ENCODE results near the gene VN1R5. TPM values are rescaled to one million over a fixed set of nuclear protein-coding genes. Genes with fewer than 3 reads are reported as not detected.

VN1R5 gene
- total RNA-seq, 4 donors from 2014 or later = not detected

DNA sequence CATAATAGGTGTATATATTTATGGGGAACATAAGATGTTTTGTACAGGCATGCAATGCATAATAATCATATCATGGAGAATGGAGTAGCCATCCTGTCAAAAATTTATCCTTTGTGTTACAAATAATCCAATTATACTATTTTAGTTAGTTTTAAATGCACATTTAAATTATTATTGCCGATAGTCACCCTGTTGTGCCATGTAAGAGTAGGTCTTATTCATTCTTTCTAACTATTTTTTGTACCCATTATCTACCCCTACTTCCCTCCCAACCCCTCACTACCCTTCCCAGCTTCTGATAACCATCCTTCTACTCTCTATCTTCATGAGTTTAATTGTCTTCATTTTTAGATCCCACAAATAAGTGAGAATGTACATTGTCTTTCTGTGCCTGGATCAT is 8.3 kb upstream of the VN1R5 start:
- no peaks in the 10 kb centered on the region for H3K36me3 ChIP-seq
- H3K27ac ChIP-seq = no peak overlapping the region
- TF ChIP-seq POLR2A (IDR thresholded peaks at IDR 0.05) (no peak), POLR2AphosphoS5 (IDR thresholded peaks at IDR 0.05) (no peak), EP300 (IDR thresholded peaks at IDR 0.05) (no peak)
- TF ChIP-seq, protein P1, sequence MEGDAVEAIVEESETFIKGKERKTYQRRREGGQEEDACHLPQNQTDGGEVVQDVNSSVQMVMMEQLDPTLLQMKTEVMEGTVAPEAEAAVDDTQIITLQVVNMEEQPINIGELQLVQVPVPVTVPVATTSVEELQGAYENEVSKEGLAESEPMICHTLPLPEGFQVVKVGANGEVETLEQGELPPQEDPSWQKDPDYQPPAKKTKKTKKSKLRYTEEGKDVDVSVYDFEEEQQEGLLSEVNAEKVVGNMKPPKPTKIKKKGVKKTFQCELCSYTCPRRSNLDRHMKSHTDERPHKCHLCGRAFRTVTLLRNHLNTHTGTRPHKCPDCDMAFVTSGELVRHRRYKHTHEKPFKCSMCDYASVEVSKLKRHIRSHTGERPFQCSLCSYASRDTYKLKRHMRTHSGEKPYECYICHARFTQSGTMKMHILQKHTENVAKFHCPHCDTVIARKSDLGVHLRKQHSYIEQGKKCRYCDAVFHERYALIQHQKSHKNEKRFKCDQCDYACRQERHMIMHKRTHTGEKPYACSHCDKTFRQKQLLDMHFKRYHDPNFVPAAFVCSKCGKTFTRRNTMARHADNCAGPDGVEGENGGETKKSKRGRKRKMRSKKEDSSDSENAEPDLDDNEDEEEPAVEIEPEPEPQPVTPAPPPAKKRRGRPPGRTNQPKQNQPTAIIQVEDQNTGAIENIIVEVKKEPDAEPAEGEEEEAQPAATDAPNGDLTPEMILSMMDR (IDR thresholded peaks at IDR 0.05) = no peak
- peaks cover 15% of the 10 kb centered on the region for H3K9me3 ChIP-seq
- no peak for DNase-seq (ENCODE audit: low spot score in 2 of 2)
- 92% methylated on average over 1 of the region's 1 CpG for WGBS
- no peaks in the 10 kb centered on the region for H3K4me1 ChIP-seq
- no peaks in the 10 kb centered on the region for H3K27me3 ChIP-seq
- no peak overlapping the region for H3K4me3 ChIP-seq

DNA sequence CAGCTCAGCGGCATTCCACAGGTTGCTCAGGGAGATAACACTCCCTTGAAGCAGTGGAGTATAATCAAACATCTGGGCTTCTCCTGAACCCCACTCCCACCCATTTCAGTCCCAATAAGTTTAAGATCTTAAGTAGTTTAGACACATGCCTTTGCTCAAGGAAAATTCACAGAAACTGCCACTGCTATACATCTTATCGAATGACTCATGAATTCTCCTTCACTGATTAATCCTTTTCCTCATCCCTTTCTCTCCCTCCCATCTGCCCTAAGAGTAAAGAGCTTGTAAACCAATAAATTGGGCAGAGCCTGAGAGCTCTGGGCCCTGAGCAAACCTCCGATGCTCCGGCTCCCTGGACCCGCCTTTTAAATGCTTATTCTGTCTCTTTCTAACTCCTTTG is 10.2 kb downstream of the VN1R5 start:
- no peak for DNase-seq (ENCODE audit: low spot score in 2 of 2)
- H3K27me3 ChIP-seq = no peaks in the 10 kb centered on the region
- WGBS = 93% methylated on average over 5 of the region's 5 CpGs
- TF ChIP-seq EP300 (IDR thresholded peaks at IDR 0.05) (no peak), POLR2A (IDR thresholded peaks at IDR 0.05) (no peak), POLR2AphosphoS5 (IDR thresholded peaks at IDR 0.05) (no peak)
- TF ChIP-seq, protein P1 (IDR thresholded peaks at IDR 0.05) = no peak
- H3K36me3 ChIP-seq = no peaks in the 10 kb centered on the region
- no peak overlapping the region for H3K4me3 ChIP-seq
- peaks cover 29% of the 10 kb centered on the region for H3K9me3 ChIP-seq
- H3K4me1 ChIP-seq = no peaks in the 10 kb centered on the region
- H3K27ac ChIP-seq = no peak overlapping the region

DNA sequence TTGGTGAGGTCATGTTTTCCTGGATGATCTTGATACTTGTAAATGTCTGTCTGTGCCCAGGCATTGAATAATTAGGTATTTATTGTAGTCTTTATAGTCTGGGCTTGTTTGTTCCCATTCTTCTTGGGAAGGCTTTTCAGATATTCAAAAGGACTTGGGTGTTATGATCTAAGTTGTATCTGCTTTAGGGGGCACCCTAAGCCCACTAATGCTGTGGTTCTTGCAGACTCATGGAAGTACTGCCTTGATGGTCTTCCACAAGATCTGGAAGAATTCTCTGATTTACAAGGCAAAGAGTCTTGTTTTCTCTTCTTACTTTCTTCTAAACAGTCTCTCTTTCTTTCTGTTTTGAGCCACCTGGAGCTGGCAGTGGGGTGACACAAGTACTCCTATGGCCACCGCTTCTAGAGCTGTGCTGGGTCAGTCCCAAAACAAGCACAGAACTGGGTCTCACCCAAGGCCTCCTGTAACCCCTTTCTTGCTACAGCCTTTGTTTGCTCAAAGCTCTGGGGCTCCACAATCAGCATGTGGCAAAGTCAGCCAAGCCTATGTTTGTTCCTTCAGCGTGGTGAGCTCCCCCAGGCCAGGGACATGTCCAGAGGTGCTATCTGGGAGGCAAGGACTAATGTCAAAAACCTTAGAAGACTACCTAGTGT is 12.6 kb downstream of the VN1R5 start:
- 82% methylated on average over 2 of the region's 2 CpGs for WGBS
- peaks cover 12% of the 10 kb centered on the region for H3K9me3 ChIP-seq
- H3K36me3 ChIP-seq = no peaks in the 10 kb centered on the region
- H3K27ac ChIP-seq = no peak overlapping the region
- H3K4me3 ChIP-seq = no peak overlapping the region
- TF ChIP-seq POLR2AphosphoS5 (IDR thresholded peaks at IDR 0.05) (no peak), EP300 (IDR thresholded peaks at IDR 0.05) (no peak), POLR2A (IDR thresholded peaks at IDR 0.05) (no peak)
- TF ChIP-seq, protein P1 (IDR thresholded peaks at IDR 0.05) = no peak
- DNase-seq (ENCODE audit: low spot score in 2 of 2) = no peak
- no peaks in the 10 kb centered on the region for H3K27me3 ChIP-seq
- no peaks in the 10 kb centered on the region for H3K4me1 ChIP-seq

DNA sequence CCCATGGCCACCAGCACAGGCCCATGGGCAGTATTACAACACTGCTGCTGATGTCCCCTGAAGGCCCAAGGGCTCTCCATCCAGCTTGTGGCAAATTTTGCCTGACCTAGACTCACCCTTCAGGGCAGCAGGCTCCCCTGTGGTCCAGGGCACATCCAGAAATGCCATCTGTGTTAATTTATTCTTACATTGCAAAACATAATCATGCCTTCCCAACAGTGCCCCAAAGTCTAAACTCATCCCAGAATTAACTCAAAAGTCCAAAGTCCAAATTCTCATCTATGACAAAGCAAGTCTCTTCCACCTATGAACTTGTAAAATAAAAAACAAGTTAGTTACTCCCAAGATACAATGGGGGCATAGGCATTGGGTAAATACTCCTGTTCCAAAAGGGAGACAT is 13.3 kb downstream of the VN1R5 start:
- DNase-seq (ENCODE audit: low spot score in 2 of 2) = no peak
- H3K4me3 ChIP-seq = no peak overlapping the region
- no peak overlapping the region for H3K27ac ChIP-seq
- no peaks in the 10 kb centered on the region for H3K36me3 ChIP-seq
- no peaks in the 10 kb centered on the region for H3K4me1 ChIP-seq
- TF ChIP-seq, protein P1 (IDR thresholded peaks at IDR 0.05) = no peak
- TF ChIP-seq EP300 (IDR thresholded peaks at IDR 0.05) (no peak), POLR2AphosphoS5 (IDR thresholded peaks at IDR 0.05) (no peak), POLR2A (IDR thresholded peaks at IDR 0.05) (no peak)
- H3K9me3 ChIP-seq = peaks cover 11% of the 10 kb centered on the region
- H3K27me3 ChIP-seq = no peaks in the 10 kb centered on the region

DNA sequence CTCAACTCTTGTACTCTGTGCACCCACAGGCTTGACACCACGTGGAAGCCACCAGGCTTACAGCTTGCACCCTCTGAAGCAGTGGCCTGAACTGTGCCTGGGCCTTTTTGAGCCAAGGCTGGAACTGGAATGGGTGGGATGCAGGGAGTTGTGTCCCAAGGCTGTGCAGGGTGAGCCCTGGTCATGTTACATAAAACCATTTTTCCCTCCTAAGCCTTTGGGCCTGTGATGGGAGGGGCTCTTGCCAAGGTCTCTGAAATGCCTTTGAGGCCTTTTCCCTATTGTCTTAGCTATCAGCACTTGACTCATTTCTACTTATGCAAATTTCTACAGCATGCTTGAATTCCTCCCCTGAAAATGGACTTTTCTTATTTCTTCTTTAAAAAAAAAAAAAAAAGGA is 14.1 kb downstream of the VN1R5 start:
- Histone ChIP-seq H3K9me3 (peaks cover 9% of the 10 kb centered on the region), H3K27ac (no peak overlapping the region), H3K4me3 (no peak overlapping the region), H3K36me3 (no peaks in the 10 kb centered on the region), H3K27me3 (no peaks in the 10 kb centered on the region), H3K4me1 (no peaks in the 10 kb centered on the region)
- no peak for TF ChIP-seq EP300 (IDR thresholded peaks at IDR 0.05)
- TF ChIP-seq, protein P1 (IDR thresholded peaks at IDR 0.05) = no peak
- TF ChIP-seq POLR2AphosphoS5 (IDR thresholded peaks at IDR 0.05) = no peak
- no peak for TF ChIP-seq POLR2A (IDR thresholded peaks at IDR 0.05)
- WGBS = 89% methylated on average over 1 of the region's 1 CpG
- no peak for DNase-seq (ENCODE audit: low spot score in 2 of 2)

Data from suprapubic skin (tissue), 4 donors.